ENCODE measurements around the gene PHPT1.

PHPT1 gene

GRCh38 chr9:136855461-136856078 is 6.4 kb downstream of the PHPT1 start:
- no peak overlapping the region for H3K27ac ChIP-seq
- TF ChIP-seq CTCF (IDR thresholded peaks at IDR 0.05) = no peak
- H3K9ac ChIP-seq = no peak overlapping the region
- no peak overlapping the region for H3K4me2 ChIP-seq (ENCODE audit: low read length)
- no peaks in the 10 kb centered on the region for H3K79me2 ChIP-seq
- no peaks in the 10 kb centered on the region for H3K9me3 ChIP-seq (ENCODE audit: control insufficient read depth, low read length)
- H3K4me1 ChIP-seq = no peaks in the 10 kb centered on the region
- no peaks in the 10 kb centered on the region for H3K27me3 ChIP-seq (ENCODE audit: control insufficient read depth, insufficient read depth, low read length)
- no peak overlapping the region for H3K4me3 ChIP-seq (ENCODE audit: low read depth, low read length)
- H2AFZ ChIP-seq = no peak overlapping the region
- H3K36me3 ChIP-seq (ENCODE audit: control insufficient read depth, insufficient read depth, low read length) = no peaks in the 10 kb centered on the region

- H3K4me3 ChIP-seq (ENCODE audit: low read depth, low read length) = no peak overlapping the region
- no peaks in the 10 kb centered on the region for H3K27me3 ChIP-seq (ENCODE audit: control insufficient read depth, insufficient read depth, low read length)
- no peak overlapping the region for H2AFZ ChIP-seq
- H3K27ac ChIP-seq = no peak overlapping the region
- TF ChIP-seq CTCF (IDR thresholded peaks at IDR 0.05) = no peak
- H3K79me2 ChIP-seq = no peaks in the 10 kb centered on the region
- H3K9me3 ChIP-seq (ENCODE audit: control insufficient read depth, low read length) = no peaks in the 10 kb centered on the region
- no peak overlapping the region for H3K9ac ChIP-seq
- H3K4me2 ChIP-seq (ENCODE audit: low read length) = no peak overlapping the region
- no peaks in the 10 kb centered on the region for H3K4me1 ChIP-seq
- H3K36me3 ChIP-seq (ENCODE audit: control insufficient read depth, insufficient read depth, low read length) = no peaks in the 10 kb centered on the region
These were observed 6.9 kb downstream of the PHPT1 start for GRCh38 chr9:136856079-136856476.

- H2AFZ ChIP-seq = no peak overlapping the region
- H3K27ac ChIP-seq = no peak overlapping the region
- no peaks in the 10 kb centered on the region for H3K36me3 ChIP-seq (ENCODE audit: control insufficient read depth, insufficient read depth, low read length)
- no peak for TF ChIP-seq CTCF (IDR thresholded peaks at IDR 0.05)
- H3K79me2 ChIP-seq = no peaks in the 10 kb centered on the region
- no peak overlapping the region for H3K9ac ChIP-seq
- H3K4me2 ChIP-seq (ENCODE audit: low read length) = no peak overlapping the region
- no peaks in the 10 kb centered on the region for H3K4me1 ChIP-seq
- H3K27me3 ChIP-seq (ENCODE audit: control insufficient read depth, insufficient read depth, low read length) = no peaks in the 10 kb centered on the region
- no peak overlapping the region for H3K4me3 ChIP-seq (ENCODE audit: low read depth, low read length)
- H3K9me3 ChIP-seq (ENCODE audit: control insufficient read depth, low read length) = no peaks in the 10 kb centered on the region
These were observed 7.4 kb downstream of the PHPT1 start for GRCh38 chr9:136856541-136857141.

- no peaks in the 10 kb centered on the region for H3K79me2 ChIP-seq
- no peak overlapping the region for H3K9ac ChIP-seq
- H3K27me3 ChIP-seq (ENCODE audit: control insufficient read depth, insufficient read depth, low read length) = no peaks in the 10 kb centered on the region
- H3K4me2 ChIP-seq (ENCODE audit: low read length) = no peak overlapping the region
- H3K36me3 ChIP-seq (ENCODE audit: control insufficient read depth, insufficient read depth, low read length) = no peaks in the 10 kb centered on the region
- TF ChIP-seq CTCF (IDR thresholded peaks at IDR 0.05) = no peak
- H3K4me3 ChIP-seq (ENCODE audit: low read depth, low read length) = no peak overlapping the region
- no peak overlapping the region for H2AFZ ChIP-seq
- no peaks in the 10 kb centered on the region for H3K9me3 ChIP-seq (ENCODE audit: control insufficient read depth, low read length)
- H3K27ac ChIP-seq = no peak overlapping the region
- H3K4me1 ChIP-seq = no peaks in the 10 kb centered on the region
These were observed 8.0 kb downstream of the PHPT1 start for GRCh38 chr9:136857166-136857565.
